Stimulated activated CD8-positive, alpha-beta memory T cell treated with anti-CD3 and anti-CD28 coated beads, Interleukin-4, amount 100 ng/mL, for 24 hours (primary cell): ENCODE data around the gene FAM50A.

Source experiments
- DNase-seq: peaks from one replicate; pipeline ENCODE4 v3.0.0-alpha.2; 2020; ENCODE audit warnings: low read depth

The FAM50A gene

DNA sequence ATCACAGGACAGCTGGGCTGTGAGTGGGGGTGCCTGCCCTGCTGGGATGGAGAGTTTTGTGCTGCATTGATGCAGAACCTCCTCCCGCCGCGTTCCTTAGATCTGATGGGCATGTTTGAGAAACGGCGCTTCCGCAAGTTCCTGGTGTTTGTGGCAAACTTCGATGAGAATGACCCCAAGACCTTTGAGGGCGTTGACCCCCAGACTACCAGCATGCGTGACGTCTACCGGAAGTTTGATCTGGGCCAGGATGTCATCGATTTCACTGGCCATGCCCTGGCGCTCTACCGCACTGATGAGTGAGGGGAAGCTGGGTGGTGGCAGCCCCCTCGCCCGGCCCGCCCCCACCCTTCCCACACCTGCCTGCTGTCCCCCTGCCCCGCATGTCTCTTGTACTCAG lies 4.1 kb upstream of the FAM50A start:
- DNase-seq, result no peak

DNA sequence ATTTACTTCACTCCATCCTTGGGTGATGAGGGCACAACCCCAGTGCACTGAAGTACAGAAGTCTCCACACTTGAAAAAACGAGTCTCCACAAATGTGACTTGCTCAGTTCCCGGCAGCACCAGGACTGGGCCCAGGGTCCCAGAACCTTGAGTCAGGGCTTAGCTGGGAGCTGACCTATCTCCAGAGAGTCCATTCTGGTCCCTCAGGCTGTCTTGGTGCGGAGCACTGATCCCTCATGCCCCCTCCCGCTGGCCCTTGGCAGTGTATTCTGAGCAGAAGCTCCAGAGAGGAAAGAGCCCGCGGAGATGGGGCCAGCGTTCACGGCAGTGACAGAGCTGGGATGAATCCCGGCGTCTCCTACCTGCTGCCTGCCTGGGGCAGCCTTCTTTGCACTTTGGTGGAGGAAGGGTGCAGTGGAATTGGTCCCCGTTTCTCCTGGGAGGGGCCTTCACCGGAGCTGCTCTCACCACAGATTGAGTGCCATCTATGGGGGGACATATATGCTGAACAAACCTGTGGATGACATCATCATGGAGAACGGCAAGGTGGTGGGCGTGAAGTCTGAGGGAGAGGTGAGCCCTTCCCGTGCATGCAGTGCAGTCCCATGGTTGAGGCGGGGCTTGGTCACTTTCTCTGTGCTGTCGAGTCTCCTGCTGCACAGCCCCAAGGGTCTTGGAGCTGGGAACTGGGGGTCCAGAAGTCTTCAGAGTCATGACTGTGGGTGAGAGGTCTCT lies 3.2 kb upstream of the FAM50A start:
- no peak for DNase-seq

- no peak for DNase-seq
Measured at GRCh38 chrX:154441564-154441963, 2.4 kb upstream of the FAM50A start.

DNA sequence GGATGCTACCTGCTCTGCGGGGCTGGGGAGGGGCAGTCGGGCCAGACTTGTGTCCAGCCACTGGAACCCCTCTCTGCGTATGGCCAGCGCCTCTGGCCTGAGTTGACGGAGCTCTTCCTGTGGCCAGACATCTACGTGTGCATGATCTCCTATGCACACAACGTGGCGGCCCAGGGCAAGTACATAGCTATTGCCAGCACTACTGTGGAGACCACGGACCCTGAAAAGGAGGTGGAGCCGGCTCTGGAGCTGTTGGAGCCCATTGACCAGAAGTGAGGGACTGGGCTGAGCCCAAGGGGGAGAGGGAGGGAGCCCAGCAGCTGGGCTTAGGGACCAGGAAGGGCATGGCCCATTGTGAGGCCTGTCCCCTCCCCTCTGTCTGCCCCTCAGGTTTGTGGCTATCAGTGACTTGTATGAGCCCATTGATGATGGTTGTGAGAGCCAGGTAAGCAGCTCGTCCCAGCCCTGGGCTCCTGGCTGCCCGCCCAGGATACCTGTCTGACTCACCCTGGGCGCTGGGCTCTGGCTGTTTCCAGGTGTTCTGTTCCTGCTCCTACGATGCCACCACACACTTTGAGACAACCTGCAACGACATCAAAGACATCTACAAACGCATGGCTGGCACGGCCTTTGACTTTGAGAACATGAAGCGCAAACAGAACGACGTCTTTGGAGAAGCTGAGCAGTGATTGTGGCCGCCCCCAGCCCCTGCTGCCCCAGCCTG lies 1.8 kb upstream of the FAM50A start:
- DNase-seq, result no peak

GRCh38 chrX:154443479-154443910 lies 446 bp upstream of the FAM50A start:
- DNase-seq, result no peak

DNA sequence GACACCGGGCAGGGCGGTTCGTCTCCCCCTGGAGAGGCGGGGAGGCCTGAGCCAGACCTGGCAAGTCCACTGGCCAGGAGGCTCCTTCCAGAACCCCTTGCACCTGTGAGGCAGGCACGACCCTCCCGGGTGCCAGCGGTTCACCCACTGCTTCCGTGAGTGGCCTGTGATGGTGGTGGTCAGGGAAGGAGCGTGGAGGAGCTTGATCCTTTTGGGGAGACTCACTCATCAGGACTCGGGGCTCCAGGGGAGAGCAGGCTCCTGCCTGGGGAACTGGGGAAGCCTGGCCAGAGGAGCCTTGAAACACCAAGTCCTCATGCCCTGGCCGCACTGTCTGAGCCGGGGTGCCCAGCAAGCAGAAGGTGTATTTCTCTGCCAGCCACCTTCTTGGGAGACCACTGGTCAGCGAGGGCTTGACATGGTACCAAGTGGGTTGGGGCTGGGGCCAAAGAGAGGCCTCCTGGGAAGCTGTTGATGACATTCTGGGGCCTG lies 860 bp downstream of the FAM50A start:
- no peak for DNase-seq

GRCh38 chrX:154445776-154446175 lies 1.8 kb downstream of the FAM50A start:
- no peak for DNase-seq

GRCh38 chrX:154446430-154446829 lies 2.5 kb downstream of the FAM50A start:
- no peak for DNase-seq

GRCh38 chrX:154448484-154448883 lies 4.5 kb downstream of the FAM50A start:
- no peak for DNase-seq

- DNase-seq, result no peak
Measured at GRCh38 chrX:154449618-154450017, 5.7 kb downstream of the FAM50A start.

GRCh38 chrX:154450312-154450711 lies 6.4 kb downstream of the FAM50A start:
- DNase-seq, result no peak

GRCh38 chrX:154452823-154453222 lies 8.9 kb downstream of the FAM50A start:
- DNase-seq, result no peak

- DNase-seq, result no peak
Measured at GRCh38 chrX:154457491-154458115, 13.7 kb downstream of the FAM50A start.

GRCh38 chrX:154458116-154458953 lies 14.4 kb downstream of the FAM50A start, which contains the start of gene PLXNA3:
TSS of gene PLXNA3 (plus strand) at chrX:154458281. CDS start at chrX:154460184, 1,903 bp downstream.
- peak; percentile 50 for DNase-seq

GRCh38 chrX:154458954-154459778 lies 15.2 kb downstream of the FAM50A start:
- no peak for DNase-seq

- DNase-seq, result no peak
Measured at GRCh38 chrX:154459832-154460231, 15.9 kb downstream of the FAM50A start.

GRCh38 chrX:154460326-154460725 lies 16.4 kb downstream of the FAM50A start:
- no peak for DNase-seq

DNA sequence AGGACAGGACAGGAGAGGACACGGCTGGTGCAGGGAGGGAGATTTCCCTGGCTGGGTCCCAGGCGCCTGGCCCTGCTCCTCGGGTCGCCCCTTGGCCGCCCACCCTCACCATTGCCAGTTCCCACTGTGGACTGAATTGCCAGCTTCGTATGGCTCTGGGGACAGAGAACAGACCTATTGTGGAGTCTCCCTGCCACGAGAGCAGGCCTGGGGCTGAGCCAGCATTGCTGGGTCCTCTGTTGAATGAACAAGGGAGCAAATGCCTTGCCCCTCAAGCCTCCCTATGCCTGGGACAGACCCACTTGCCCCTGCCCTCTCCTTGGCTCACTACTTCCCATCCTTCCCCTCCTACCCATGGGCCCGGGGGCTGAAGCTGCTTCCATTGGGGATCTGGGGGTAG lies 18.5 kb downstream of the FAM50A start:
- no peak for DNase-seq

GRCh38 chrX:154463611-154464220 lies 19.8 kb downstream of the FAM50A start:
- DNase-seq, result no peak

- DNase-seq, result no peak
Measured at GRCh38 chrX:154464806-154465365, 20.9 kb downstream of the FAM50A start.
